ENCODE measurements around the gene COL4A2.

The COL4A2 gene

DNA sequence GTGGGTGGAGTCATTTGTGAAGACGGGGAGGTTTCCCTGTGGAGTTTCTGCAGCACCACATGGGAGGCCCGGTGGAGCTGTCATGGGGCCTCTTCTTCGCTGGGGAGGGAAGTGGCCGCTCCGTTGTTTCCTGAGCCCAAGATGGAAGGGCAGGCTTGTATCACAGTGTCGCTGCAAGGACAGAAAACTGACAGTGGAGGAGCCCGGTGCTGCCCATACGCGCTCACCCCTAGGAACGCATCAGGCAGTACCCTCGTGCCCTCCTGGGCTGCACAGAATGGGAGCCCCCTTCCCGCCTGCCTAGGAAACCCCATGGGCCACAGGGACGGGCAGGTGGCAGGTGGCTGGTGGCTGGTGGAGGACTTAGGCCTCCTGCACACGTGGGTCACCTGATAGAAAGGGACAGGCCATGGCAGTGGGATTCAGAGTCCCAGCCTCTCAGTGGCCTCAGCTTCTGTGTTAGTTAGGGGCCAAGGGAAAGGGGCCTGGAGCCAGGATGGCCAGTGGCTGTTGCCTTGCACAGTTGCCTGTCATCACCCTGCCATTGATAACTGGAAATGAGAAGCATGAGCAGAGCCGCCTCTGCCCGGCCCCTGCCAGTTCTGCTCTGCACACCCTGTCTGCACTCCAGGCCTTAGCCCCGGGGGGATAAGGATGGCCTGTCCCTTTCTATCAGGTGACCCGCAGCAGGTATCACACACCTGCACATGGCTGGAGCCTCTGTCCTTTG lies 7.6 kb downstream of the COL4A2 start:
- TF ChIP-seq, protein P1, sequence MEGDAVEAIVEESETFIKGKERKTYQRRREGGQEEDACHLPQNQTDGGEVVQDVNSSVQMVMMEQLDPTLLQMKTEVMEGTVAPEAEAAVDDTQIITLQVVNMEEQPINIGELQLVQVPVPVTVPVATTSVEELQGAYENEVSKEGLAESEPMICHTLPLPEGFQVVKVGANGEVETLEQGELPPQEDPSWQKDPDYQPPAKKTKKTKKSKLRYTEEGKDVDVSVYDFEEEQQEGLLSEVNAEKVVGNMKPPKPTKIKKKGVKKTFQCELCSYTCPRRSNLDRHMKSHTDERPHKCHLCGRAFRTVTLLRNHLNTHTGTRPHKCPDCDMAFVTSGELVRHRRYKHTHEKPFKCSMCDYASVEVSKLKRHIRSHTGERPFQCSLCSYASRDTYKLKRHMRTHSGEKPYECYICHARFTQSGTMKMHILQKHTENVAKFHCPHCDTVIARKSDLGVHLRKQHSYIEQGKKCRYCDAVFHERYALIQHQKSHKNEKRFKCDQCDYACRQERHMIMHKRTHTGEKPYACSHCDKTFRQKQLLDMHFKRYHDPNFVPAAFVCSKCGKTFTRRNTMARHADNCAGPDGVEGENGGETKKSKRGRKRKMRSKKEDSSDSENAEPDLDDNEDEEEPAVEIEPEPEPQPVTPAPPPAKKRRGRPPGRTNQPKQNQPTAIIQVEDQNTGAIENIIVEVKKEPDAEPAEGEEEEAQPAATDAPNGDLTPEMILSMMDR (conservative IDR thresholded peaks at IDR 0.05; ENCODE audit: control insufficient read depth, insufficient read depth, low read depth, low read length): no peak
- H3K4me3 ChIP-seq (ENCODE audit: control insufficient read depth, low read depth, low read length): no peak overlapping the region
- DNase-seq (ENCODE audit: low read depth): no peak

DNA sequence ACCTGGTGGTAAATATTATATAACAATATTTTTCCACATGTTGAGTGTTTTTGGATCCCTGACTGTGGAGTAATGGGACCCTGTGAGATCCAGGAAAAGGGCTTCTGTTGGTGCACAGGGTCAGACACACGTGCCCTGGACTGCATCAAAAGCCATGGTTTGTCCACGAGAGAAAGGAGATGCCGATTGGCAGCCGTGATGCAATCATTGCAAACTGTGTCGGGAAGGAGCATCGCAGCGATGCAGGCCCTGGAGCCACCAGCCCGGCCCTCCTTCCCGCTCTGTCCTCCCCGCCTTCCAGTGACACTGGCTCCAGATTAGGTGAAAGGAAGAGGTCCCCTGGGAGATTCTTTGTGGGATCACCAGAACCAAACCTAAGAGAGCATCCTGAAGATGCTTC lies 9.1 kb downstream of the COL4A2 start:
- H3K4me3 ChIP-seq (ENCODE audit: control insufficient read depth, low read depth, low read length): no peak overlapping the region
- TF ChIP-seq, protein P1 (conservative IDR thresholded peaks at IDR 0.05; ENCODE audit: control insufficient read depth, insufficient read depth, low read depth, low read length): no peak
- DNase-seq (ENCODE audit: low read depth): no peak

DNA sequence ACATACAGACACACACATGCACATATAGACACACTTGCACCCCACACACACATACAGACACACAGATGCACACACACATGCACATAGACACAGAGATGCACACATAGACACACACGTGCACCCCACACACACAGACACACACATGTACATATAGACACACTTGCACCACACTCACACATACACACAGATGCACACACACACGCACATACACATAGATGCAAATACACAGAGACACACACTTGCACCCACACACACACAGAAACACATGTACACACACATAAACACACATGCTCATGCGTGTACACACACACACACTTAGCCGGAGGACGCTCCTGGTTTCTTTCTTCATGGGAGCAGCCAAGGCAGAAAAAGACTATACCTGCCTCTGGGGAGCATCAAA lies 10.0 kb downstream of the COL4A2 start:
- TF ChIP-seq, protein P1 (conservative IDR thresholded peaks at IDR 0.05; ENCODE audit: control insufficient read depth, insufficient read depth, low read depth, low read length): no peak
- no peak overlapping the region for H3K4me3 ChIP-seq (ENCODE audit: control insufficient read depth, low read depth, low read length)
- no peak for DNase-seq (ENCODE audit: low read depth)

DNA sequence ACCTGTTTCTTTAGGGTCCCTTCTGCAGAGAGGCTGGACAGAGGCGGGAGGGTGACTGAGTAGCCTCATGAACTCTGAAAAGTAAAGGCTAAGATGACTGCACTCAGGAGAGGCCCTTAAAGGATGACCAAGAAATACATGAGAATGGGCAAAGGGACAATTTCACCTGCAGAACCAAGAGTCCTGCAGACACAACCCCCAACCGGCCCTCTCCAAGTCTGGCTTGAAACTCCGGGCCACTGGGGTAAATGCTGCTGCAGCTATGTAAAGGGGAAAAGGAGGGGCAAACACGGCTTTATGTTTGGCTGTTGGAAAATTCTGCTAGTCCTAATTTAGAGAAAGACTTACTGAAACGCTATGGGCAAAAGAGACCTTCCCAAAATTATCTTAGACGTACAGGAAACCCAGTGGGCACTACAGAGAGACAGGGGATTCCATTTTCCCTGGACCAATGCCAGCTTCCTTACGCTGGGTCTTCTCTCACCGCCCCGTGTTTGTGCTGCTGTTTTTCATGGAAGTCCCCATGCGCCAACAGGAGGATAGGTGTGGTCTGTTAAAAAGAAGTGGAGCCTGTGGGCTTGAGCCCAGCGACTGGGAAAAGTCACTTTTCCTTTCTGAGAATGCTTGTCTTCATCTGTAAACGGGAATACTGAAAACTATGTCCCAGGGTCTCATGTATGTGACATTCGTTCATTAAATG lies 10.6 kb downstream of the COL4A2 start:
- TF ChIP-seq, protein P1 (conservative IDR thresholded peaks at IDR 0.05; ENCODE audit: control insufficient read depth, insufficient read depth, low read depth, low read length): no peak

DNA sequence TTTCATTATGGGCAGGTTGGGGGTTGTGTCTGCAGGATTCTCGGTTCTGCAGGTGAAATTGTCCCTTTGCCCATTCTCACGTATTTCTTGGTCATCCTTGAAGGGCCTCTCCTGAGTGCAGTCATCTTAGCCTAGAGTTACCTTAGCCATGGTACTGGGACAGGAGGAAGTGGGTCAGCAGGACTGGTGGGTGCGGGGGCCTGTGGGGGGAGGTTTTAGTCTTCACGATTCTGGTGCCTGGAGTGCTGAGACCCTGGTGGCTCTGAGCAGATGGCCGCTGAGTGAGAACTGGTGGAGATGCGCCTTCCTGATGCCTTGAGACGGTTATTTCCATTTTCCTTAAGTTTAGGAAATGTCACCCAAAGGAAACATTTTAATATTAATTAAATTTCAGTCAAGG lies 11.8 kb downstream of the COL4A2 start:
- H3K4me3 ChIP-seq (ENCODE audit: control insufficient read depth, low read depth, low read length): no peak overlapping the region
- no peak for DNase-seq (ENCODE audit: low read depth)
- TF ChIP-seq, protein P1 (conservative IDR thresholded peaks at IDR 0.05; ENCODE audit: control insufficient read depth, insufficient read depth, low read depth, low read length): no peak

More for the DNA sequence above, 10.6 kb downstream of the COL4A2 start:
- no peak overlapping the region for H3K4me3 ChIP-seq (ENCODE audit: control insufficient read depth, low read depth, low read length)
- no peak for DNase-seq (ENCODE audit: low read depth)

DNA sequence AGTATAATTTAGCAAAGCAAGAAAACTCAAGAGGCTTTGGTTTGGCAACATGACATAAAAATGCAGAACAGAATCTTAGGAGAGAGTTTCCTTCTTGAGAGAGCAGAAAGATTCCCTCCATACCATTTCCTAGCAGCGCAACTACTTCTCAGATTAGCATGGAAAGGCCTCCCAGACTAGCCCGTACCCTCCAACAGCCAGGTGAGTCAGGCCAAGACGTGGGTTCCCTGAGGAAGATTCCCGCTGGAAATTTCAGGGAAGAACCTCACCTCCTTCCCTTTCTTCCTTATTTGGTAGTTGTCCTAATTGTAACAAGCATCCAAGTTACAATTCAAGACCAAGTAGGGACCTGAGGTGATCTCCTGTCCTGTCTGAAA lies 12.3 kb downstream of the COL4A2 start:
- no peak for DNase-seq (ENCODE audit: low read depth)
- TF ChIP-seq, protein P1 (conservative IDR thresholded peaks at IDR 0.05; ENCODE audit: control insufficient read depth, insufficient read depth, low read depth, low read length): no peak
- H3K4me3 ChIP-seq (ENCODE audit: control insufficient read depth, low read depth, low read length): no peak overlapping the region
